ENCODE data around the gene MTA1.

DNA sequence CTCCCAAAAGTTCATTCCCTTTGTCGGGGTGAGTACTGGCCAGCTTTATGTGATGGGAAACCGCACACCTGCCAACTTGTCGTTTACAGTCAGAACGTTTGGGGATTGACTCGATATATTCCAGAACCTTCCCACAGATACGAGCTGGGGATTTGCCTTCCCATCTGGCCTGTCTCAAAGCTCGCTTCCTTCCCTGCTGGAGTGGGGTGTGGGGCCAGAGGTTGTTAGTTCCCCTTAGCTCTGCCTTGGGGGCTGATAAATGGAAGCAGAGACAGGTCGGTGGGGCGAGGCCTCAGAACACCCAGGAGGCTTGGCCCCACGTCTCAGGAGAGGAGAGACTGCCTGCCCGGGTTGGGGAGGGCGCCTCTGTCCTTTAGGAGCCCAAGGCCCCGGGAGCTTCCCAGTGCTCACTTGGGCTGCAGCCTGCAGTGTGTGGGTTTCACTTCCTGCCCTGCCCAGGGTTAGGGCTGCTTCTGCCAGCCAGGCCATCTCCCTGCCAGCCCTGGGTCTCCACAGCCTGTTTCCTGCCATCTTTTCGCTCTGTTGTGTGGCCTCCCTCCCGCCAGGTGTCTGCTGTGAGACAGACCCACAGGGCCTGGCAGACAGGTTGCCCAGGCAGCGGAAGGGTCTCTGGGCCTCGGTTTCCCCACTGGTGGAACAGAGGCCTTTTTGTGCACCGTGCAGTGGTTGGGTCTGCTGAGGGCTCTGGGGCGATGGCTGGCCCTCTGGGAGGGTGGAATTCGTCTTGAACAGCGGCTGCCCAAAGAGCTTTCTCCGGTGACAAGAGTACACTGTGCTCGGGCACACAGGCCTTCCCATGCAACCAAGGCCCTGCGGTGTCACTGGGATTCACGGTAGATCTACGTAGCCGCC is 29.4 kb upstream of the MTA1 start:
- TF ChIP-seq, protein P1, sequence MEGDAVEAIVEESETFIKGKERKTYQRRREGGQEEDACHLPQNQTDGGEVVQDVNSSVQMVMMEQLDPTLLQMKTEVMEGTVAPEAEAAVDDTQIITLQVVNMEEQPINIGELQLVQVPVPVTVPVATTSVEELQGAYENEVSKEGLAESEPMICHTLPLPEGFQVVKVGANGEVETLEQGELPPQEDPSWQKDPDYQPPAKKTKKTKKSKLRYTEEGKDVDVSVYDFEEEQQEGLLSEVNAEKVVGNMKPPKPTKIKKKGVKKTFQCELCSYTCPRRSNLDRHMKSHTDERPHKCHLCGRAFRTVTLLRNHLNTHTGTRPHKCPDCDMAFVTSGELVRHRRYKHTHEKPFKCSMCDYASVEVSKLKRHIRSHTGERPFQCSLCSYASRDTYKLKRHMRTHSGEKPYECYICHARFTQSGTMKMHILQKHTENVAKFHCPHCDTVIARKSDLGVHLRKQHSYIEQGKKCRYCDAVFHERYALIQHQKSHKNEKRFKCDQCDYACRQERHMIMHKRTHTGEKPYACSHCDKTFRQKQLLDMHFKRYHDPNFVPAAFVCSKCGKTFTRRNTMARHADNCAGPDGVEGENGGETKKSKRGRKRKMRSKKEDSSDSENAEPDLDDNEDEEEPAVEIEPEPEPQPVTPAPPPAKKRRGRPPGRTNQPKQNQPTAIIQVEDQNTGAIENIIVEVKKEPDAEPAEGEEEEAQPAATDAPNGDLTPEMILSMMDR (IDR thresholded peaks at IDR 0.05; ENCODE audit: control extremely low read depth in 1 of 3, insufficient read depth in 1 of 3, low read depth in 1 of 3, low read length in 3 of 3) = no peak
- TF ChIP-seq EZH2 (IDR thresholded peaks at IDR 0.05; ENCODE audit: low read depth, low read length, severe bottlenecking) (no peak), SP2 (IDR thresholded peaks at IDR 0.05; ENCODE audit: low read length) (no peak), CREB1 (IDR thresholded peaks at IDR 0.05) (no peak), KDM1A (IDR thresholded peaks at IDR 0.05; ENCODE audit: borderline replicate concordance, low read length) (no peak), RAD21 (IDR thresholded peaks at IDR 0.05 in 1 of 2, conservative IDR thresholded peaks at IDR 0.05 in 1 of 2; ENCODE audit: low read depth in 2 of 2, low read length in 2 of 2) (no peak), KDM5A (IDR thresholded peaks at IDR 0.05; ENCODE audit: low read length) (no peak), NRF1 (IDR thresholded peaks at IDR 0.05; ENCODE audit: low read depth, low read length) (no peak)
- TF ChIP-seq, protein P2, sequence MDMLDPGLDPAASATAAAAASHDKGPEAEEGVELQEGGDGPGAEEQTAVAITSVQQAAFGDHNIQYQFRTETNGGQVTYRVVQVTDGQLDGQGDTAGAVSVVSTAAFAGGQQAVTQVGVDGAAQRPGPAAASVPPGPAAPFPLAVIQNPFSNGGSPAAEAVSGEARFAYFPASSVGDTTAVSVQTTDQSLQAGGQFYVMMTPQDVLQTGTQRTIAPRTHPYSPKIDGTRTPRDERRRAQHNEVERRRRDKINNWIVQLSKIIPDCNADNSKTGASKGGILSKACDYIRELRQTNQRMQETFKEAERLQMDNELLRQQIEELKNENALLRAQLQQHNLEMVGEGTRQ (IDR thresholded peaks at IDR 0.05; ENCODE audit: low read length) = no peak
- TF ChIP-seq, protein P3, sequence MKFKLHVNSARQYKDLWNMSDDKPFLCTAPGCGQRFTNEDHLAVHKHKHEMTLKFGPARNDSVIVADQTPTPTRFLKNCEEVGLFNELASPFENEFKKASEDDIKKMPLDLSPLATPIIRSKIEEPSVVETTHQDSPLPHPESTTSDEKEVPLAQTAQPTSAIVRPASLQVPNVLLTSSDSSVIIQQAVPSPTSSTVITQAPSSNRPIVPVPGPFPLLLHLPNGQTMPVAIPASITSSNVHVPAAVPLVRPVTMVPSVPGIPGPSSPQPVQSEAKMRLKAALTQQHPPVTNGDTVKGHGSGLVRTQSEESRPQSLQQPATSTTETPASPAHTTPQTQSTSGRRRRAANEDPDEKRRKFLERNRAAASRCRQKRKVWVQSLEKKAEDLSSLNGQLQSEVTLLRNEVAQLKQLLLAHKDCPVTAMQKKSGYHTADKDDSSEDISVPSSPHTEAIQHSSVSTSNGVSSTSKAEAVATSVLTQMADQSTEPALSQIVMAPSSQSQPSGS (IDR thresholded peaks at IDR 0.05; ENCODE audit: low read length) = no peak

All from H1 (cell line).